Stimulated activated CD8-positive, alpha-beta memory T cell treated with anti-CD3 and anti-CD28 coated beads, Interleukin-15, amount 100 ng/mL, for 48 hours (primary cell): ENCODE measurements around the gene RBBP8NL.
"Not testable (repeated sequence)": the region's sequence is repeated elsewhere in the genome, so short reads cannot be mapped to it uniquely, and the experiment has no call there.

ENCODE experiments used
- DNase-seq, 2 donors: peaks; one replicate each; pipeline ENCODE4 v3.0.0-alpha.2; 2020; ENCODE audit warnings: low read depth in 2 of 2

The RBBP8NL gene

DNA sequence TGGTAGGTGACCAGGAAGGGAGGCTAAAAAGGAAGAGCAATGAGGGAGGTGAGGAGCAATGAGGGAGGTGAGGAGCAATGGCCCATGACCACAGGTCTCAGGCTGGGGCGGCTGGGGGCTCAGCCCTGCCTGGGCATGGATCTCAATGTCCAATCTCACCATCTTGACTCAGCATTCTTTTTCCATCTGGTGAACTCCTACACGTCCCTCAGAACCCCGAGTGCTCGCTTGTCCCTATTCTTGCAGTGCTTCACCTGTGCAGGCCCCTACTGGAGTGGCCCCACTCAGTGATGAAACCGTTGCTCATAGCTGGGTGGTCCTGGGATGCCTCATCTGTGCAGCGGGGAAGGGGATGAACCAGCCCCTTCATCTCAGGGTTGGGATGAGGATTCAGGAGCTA is 16.9 kb upstream of the RBBP8NL start:
- no peak for DNase-seq

DNA sequence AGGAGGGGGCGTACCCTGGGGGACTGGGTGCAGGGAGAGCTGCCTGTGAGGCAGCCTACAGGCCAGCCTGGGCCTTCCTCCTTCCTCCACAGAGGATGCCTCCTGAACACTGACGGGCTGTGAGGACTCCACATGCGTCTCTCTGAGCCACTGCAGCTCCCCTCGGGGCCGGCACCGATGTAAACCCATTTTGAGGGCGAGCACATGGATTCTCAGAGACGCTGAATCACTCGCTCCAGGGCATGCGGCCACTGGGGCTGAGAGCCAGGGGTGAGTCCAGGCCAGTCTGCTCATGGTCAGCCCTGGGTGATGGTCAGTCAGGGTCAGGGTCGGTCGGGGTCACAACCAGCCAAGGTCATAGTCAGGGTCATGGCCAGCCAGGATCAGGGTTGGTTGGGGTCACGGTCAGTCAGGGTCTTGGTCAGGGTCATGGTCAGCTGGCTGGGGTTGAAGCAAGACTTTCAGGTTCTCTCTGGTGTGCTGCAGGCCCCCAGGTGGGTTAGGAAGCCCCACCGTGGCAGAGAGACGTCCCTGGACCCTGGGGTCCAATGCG is 14.7 kb upstream of the RBBP8NL start:
- DNase-seq: no peak

DNA sequence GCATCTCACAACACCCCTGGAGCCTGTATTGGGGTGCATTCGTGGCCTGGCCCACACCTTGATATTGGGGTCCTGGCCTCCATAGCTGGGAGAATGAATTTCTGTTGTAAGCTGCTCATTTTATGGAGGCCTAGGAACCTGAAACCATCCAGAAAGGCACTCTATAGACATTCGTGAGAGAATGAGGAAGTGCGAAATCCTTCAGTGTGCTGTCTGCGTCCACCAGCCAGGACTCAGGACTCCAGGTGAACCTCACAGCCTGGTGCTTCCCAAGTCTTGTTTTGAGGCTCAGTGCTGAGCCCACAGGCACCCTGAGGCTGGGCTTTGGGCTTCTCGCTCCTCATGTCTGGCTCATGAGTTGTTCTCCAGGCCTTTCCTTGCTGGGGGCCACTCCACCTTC is 11.9 kb upstream of the RBBP8NL start:
- DNase-seq: no peak

DNA sequence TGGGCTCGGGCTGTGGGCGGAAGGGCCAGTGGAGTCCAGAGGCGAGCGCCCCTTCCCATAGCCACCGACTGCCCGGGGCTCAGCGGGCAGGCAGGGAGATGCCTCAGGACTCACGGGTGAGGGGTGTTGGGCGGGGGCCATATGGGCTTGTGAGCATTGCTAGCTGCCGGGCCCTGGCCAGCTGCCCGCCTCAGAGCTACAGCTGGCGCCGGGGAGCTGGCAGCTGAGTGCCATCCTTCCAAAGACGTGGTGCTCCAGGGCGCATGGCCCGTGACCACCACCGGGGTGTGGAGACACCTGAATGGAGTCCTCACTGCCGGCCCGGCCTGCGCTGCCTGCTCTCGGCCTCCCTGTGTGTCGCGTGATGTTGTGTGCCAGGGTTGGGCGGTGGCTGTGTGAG is 10.6 kb upstream of the RBBP8NL start:
- DNase-seq: no peak

DNA sequence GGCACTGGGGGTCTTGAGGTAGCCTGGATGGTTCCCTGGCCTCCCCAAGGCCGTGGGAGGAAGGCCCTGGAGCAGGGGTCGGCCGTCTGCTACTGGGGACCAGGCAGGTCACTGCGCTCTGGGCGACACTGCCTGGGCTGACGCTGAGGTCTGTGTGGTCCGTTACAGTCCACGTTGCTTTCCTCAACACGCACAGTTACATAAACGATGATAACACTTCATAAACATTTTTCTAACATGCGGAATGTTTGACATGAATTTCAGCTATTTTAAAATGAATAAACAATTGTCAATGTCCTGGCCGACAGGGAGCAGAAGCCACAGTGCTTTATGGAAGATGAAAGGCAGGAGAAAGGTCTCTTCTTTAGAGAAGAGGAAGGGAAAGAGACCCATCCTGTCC is 10.2 kb upstream of the RBBP8NL start:
- DNase-seq: no peak

DNA sequence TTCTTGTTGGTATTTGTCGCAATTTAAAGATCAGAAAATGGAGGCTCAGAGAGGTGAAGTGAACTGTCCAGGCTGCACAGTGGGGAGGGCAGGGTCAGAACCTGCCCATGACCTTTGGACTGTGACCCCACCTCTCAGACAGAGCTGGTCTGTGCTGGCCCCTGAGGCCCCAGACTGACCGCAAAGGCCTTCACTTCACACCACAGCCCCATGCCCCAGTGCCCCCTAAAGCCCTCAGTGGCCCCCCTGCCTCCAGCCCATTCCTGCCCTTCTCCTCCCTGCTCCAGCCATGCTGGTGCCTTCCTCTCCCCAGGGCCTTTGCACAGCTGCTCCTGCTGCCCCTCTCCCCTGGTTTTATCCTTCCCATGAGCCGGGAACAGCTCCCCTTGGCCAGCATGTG is 9.4 kb upstream of the RBBP8NL start:
- DNase-seq: no peak

DNA sequence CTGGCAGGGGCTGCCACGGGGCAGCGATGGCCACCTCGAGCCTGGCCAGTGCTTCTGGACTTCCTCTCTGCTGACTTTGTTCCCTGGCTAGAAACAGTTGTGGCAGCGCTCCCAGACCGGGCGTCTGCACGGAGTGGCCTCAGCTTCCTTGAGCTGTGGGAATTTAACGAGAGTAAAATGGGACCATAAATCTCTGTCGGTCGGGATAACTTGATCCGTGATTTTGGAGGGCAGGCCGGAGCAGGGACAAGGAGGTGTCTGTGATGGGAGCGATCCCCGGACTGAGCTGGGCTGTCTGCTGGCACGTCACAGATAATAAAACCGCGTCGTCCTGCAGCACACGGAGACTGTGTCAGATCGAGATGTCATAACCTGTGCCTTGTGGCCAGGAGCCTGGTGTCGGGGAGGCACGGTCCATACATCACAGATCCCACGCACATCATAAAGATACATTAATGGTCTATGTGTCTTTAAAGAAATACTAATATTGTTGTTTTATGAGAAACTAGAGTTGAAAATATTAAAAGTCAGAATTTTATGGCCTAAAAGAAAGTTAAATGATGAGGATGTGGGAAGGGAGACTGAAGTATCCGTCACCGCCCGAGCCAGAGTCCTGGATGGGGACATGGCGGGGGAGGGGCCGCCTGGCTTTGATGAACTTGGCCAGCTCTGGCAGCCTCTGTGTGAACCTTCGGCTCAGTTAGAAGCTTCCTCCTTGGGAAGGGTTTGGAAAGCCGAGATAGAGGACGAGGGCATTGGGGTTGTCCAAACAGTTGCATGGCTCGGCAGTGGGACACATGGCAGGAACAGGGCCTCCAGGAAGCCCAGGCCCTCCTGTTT is 6.5 kb upstream of the RBBP8NL start:
- no peak for DNase-seq

DNA sequence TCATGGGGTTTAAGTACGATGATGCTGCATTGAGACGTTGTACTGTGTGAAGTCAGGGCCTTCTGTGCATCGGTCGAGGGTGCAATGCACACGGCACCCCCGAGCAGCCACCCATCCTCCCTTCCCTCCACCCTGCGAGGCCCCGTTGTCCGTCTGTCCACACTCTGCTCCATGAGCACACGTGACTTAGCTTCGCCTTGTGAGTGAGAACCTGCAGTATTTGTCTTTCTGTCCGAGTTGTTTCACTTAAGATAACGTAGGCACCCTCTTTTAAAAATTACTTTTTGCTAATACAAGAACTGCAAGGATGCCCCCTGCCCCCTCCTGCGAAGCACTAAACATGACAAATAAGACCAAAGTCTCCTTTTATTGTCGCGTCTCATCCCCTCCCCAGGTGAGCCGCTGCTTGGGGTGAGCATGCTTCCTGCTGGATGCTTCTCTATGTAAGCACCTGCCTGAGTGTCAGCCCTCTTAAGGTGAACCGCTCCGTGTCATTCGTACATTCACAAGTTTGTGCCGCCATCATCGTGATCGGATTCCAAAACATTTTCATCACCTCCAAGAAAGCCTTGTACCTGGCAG is 3.6 kb upstream of the RBBP8NL start:
- no peak for DNase-seq

DNA sequence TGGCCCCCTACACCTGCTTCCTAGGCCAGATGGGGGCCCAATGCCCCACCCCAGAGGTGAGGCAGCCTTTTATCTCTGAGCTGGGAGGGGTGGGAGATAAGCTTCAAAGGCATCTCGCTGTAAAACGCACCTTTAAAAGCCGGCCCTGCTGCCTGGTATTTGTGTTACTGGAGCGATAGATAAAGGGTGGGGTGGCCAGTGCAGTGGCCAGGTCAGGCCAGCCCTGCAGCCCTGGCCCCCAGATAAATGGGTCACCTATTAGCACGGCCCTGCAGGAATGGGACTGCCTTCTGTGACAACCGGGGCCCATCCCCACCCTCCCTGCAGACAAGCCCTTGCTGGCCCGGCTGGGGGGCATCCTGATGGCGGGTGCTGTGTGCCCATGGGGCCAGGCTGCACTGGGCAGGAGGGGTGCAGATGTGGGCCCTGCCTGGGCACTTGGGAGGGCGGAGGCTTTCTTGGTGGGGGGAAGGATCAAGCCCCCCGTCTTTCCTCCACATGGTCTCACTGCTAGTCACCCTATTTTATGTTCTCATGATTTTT is 3.0 kb upstream of the RBBP8NL start:
- DNase-seq: no peak

DNA sequence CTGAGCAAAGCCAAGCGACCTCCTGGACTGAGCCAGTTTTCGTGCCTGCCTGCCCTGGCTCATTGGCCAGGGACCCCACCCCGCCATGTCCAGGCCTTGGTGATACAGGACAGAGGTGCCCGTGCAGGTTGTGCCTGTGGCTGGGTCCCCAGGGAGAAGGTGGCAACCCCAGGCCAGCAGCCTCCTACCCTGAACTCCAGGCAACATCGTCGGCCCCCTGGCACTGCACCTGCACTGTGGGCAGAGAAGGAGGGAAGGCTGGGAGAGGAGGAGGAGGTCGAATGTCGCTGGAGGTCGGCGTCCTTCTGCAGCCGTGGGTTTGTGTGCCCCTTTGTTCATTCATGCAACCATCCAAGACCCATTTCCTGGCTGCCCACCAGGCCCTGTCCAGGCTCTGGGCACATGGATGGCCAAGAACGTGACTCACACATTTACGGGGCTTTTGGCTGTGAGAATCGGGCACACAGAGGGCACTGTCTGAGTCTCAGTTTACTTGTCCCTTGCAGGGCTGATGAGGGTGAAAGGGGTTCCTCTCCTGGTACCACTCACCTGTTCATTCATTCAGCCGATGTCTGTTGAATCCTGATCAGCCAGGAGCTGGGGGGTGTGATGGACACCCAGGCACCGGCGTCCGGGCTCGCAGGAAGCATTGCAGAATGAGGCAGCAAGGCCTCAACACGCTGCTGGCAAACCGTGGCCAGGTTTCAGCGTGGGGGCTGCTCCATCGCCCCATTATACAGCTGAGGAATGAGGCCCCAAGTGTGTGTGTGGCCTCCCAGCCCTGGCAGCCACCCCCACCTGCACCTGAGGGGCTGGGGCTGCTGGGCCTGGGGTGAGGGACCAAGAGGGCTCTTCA is 2.3 kb upstream of the RBBP8NL start:
- DNase-seq: no peak

DNA sequence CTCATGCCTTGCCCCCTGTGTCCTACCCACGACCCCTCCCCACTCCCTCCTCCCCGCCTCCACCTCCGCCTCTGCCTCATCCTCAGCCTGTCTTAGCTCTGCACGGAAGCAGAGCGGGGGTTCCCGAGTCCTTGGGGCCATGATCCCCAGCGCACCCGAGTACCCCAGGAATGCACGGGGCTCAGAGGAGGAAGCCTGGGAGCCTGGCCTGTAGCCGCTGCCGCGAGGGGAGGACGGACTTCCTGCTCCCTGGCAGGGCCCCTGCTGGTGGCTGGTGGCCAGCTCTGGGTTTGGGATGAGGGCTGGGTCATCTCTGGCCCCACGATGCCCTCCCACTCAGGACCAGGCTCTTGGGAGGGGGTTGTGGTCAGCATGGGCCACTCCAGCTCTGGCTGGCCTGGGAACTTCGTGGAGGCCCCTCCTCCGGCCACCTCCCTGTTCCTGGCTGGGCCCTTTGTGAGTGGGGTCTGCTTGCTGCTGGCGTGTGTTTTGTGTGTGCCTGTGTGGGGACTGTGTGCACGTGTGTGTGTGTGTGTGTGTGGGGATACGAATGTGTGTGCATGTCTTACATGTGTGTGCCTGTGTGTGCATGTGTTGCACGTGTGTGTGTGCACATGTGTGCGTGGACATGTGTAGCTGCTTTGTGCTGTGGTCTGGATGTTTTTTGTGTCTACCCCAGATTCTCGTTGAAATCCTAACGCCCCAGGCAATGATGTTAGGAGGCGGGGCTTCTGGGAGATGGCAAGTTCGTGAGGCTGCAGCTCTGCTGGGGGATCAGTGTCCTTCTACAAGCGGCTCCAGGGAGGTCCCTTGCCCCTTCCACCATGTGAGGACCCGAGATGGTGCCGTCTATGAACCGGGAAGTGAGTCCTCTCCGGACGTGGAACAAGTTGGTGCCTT is 1.3 kb upstream of the RBBP8NL start:
- DNase-seq: no peak

DNA sequence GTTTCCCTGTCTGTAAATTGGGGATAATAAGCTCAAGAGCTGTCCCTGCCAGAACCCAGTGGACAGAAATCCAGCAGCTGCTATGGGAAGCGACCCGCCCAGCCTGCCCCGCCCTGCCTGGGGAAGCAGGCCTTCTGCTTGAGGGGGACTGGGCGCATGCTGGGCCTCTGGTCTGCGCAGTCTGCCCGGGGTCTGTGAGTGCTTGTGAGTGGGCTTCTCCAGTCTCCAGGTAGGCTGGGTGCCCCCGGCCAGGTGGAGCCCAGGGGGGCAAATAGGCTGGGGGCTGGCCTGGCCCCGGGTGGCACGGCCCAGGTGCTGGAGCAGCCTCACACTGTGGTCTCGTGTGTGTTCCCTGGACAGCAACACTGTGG is 648 bp upstream of the RBBP8NL start:
- no peak for DNase-seq

DNA sequence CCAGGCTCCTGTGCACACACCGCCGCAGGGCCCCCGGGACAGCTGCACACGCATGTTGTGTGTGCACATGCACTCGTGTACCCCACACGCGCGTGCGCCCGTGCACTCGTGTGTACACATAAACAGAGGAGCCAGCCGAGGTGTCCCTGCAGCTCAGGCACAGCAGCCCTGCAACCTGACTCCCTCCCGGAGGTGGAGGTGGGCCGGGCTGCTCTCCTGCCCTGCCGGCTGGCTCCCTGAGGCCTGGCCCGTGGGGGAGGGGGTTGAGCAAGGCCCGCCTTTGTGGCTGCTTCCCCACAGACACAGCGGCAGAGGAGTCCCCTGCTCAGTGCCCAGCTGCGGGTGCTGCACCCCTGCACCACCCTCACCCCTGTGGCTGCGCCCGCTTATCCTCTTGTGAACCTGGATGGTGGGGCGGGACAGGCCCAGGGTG is 624 bp downstream of the RBBP8NL start:
- DNase-seq: no peak

DNA sequence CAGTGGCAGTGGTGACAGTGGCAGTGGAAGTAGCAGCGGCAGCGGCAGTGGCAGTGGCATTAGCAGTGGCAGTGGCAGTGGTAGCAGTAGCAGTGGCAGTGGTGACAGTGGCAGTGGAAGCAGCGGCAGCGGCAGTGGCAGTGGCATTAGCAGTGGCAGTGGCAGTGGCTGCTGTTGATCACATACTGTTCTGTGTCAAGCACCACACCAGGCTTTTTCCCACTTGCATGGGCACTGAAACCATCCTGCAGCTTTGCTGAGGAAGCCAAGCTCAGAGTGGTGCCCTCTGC is 1.3 kb downstream of the RBBP8NL start:
- not testable (repeated sequence) for DNase-seq

DNA sequence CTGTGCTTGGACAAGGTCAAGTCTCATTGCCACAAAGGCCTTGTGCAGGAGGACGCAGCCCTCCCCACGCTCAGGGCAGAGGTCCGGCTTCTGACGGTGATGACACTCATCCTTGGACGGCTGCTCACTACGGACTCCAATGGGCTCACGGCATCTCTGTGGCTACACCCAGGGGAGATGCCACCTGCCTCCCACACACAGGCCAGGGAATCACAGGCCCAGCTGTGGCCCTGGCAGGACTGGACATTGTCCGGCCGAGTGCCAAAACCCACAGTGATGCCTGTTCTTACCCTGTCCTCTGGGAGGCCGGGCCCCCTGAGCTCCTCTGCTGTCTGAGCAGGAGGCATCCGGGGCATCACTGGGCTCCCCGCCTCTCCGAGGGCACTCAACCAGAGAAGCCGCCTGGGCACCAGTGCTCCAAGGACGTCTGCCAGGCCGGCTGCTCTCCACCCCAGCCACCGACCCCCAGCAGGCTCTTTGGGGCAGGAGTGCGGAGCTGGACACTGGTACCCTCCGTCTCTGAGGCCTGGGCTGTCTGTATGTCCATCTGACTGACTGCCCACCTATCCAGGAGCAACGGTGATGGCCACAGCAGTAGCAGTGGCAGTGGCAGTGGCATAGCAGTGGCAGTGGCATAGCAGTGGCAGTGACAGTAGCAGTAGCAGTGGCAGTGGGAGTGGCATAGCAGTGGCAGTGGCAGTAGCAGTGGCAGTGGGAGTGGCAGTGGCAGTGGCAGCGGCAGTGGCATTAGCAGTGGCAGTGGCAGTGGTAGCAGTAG is 1.9 kb downstream of the RBBP8NL start:
- no peak for DNase-seq

DNA sequence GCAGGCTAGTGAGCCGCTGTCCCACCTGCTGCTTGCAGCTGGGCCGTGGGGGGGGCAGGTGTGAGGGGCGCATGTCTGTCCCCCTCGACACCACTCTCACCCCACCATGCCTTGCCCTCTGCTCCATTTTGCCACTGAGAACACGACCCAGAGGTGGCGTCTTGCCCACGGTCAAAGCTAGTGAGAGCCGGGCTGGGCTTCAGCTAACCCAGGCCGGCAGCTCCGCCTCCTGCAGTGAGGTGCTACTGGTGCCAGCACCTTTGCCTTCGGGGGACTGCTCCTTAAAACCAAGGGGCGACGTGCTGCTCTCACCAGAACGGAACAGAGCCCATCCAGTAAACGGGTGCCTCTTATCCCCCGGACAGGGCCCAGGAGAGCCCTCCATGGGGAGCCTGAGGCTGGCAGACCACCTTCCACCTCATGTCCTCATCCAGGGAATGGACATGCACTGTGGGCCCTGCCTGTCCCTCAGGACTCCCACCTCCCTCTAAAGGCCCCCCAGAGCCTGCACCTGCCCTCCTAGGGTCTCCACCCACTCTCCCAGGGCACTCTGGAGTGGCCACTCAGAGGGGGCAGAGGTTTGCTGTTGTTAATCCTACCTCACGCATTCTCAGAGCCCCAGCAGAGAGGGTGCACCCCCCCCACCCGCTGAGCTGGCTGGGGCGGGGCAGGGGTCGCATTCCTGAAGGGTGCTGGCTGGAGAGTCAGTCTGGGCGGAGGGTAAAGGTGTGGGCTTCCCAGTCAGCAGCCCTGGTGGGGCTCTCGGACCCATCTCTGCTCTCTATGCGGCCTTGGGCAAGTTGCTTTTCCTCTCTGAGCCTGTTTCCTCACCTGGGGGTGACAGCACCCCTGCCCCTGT is 2.9 kb downstream of the RBBP8NL start:
- no peak for DNase-seq

DNA sequence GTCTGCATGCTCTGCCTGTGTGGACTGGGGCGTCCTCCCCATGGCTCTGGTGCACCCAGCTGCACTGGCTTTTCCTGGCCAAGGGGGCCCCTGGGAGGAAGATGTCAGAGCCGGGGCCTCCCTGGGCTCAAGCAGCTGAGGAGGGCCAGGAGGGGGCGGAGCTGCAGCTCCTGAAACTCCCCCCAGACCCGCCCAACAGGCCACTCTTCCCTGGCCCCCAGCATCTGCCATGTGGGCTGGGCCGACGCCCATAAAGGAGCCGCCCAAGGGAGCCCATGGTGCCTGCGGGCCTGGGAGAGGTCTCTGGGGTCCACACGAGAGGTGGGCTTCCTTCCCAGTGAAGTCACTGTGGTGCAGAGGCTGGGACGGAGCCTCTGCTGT is 4.0 kb downstream of the RBBP8NL start:
- no peak for DNase-seq

DNA sequence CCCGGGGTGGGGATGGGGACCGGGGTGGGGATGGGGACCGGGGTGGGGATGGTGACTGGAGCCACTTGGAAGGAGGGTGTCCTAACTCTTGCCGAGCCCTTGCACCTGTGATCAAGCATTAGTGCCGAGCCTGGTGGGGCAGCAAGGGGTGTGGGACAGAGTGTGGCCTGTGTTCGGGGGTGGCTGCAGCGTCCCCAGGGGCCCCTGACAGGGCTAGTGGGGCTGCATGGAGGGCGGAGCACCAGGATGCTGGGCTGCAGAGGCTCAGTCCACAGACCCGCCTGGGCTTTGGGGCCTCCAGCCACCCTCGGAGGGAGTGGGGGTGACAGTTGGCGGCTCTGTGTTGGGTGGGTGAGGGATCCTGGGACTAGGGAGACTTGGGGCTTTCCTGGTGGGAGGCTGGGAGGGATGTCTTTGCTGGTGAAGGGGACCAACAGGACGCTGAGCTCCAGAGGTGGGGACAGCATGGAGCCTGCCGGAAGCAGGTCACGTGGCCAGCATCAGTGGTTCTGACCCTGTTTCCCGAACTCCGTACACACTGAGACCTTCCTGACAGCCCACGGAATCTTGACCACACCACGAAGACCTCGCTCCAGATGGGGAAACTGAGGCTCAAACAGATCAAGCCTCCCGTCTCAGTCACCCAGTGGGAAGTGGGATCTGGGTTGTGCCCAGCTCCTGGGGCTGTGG is 4.6 kb downstream of the RBBP8NL start:
- no peak for DNase-seq

DNA sequence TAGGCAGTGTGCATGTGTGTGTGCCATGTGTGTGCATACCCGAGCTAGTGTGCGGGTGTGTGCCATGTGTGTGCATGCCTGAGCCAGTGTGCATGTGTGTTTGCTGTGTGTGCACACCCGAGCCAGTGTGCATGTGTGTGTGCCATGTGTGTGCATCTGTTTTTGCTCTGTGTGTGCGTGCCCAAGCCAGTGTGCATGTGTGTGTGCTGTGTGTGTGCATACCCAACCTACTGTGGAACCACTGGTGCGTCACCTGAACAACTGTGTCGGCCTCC is 5.7 kb downstream of the RBBP8NL start:
- no peak for DNase-seq
